Measurements from ENCODE around the gene PAK1. TPM values are rescaled to one million over a fixed set of nuclear protein-coding genes. Genes with fewer than 3 reads are reported as not detected.

Gene PAK1
- polyA plus RNA-seq, 1 experiment = 62.3 TPM

GRCh38 chr11:77449060-77449521 lies 24.8 kb downstream of the PAK1 start:
- POLR2A ChIA-PET = no interaction called here
- Histone ChIP-seq H3K27me3 (ENCODE audit: control insufficient read depth, insufficient read depth, low read length) (peaks cover 4% of the 10 kb centered on the region; the same call in 1 of the 2 replicates), H3K36me3 (ENCODE audit: control insufficient read depth, insufficient read depth, low read length) (no peaks in the 10 kb centered on the region), H3K4me3 (ENCODE audit: low read depth, low read length) (no peak overlapping the region)
- TF ChIP-seq CTCF (IDR thresholded peaks at IDR 0.05; ENCODE audit: insufficient read depth, low read depth, low read length) = no peak
- DNase-seq (ENCODE audit: low read depth) = no peak
- CTCF ChIA-PET = no interaction called here

GRCh38 chr11:77448269-77448668 lies 25.6 kb downstream of the PAK1 start:
- CTCF ChIA-PET = no interaction called here
- peaks cover 4% of the 10 kb centered on the region; the same call in 1 of the 2 replicates for H3K27me3 ChIP-seq (ENCODE audit: control insufficient read depth, insufficient read depth, low read length)
- no peaks in the 10 kb centered on the region for H3K36me3 ChIP-seq (ENCODE audit: control insufficient read depth, insufficient read depth, low read length)
- no peak for TF ChIP-seq CTCF (IDR thresholded peaks at IDR 0.05; ENCODE audit: insufficient read depth, low read depth, low read length)
- H3K4me3 ChIP-seq (ENCODE audit: low read depth, low read length) = no peak overlapping the region
- no peak for DNase-seq (ENCODE audit: low read depth)
- POLR2A ChIA-PET = no interaction called here

- no peak for TF ChIP-seq CTCF (IDR thresholded peaks at IDR 0.05; ENCODE audit: insufficient read depth, low read depth, low read length)
- Histone ChIP-seq H3K27me3 (ENCODE audit: control insufficient read depth, insufficient read depth, low read length) (peaks cover 7% of the 10 kb centered on the region; the same call in 1 of the 2 replicates), H3K36me3 (ENCODE audit: control insufficient read depth, insufficient read depth, low read length) (no peaks in the 10 kb centered on the region), H3K4me3 (ENCODE audit: low read depth, low read length) (no peak overlapping the region)
- ChIA-PET POLR2A (no interaction called here), CTCF (interaction anchor here (0.9 kb wide), 1 partner anchor 15 kb away, joined by 4 read pairs; no protein-coding TSS in a partner anchor)
- DNase-seq (ENCODE audit: low read depth) = no peak
Measured at GRCh38 chr11:77446911-77447629, 26.8 kb downstream of the PAK1 start.

GRCh38 chr11:77444261-77444660 lies 29.6 kb downstream of the PAK1 start:
- POLR2A ChIA-PET = no interaction called here
- no peaks in the 10 kb centered on the region for H3K36me3 ChIP-seq (ENCODE audit: control insufficient read depth, insufficient read depth, low read length)
- no peak overlapping the region for H3K4me3 ChIP-seq (ENCODE audit: low read depth, low read length)
- TF ChIP-seq CTCF (IDR thresholded peaks at IDR 0.05; ENCODE audit: insufficient read depth, low read depth, low read length) = no peak
- no peak for DNase-seq (ENCODE audit: low read depth)
- CTCF ChIA-PET = interaction anchor here (1.2 kb wide), 1 partner anchor 20 kb away, joined by 4 read pairs; no protein-coding TSS in a partner anchor
- H3K27me3 ChIP-seq (ENCODE audit: control insufficient read depth, insufficient read depth, low read length) = peaks cover 11% of the 10 kb centered on the region

GRCh38 chr11:77442394-77443053 lies 31.4 kb downstream of the PAK1 start:
- POLR2A ChIA-PET = no interaction called here
- Histone ChIP-seq H3K4me3 (ENCODE audit: low read depth, low read length) (no peak overlapping the region), H3K36me3 (ENCODE audit: control insufficient read depth, insufficient read depth, low read length) (no peaks in the 10 kb centered on the region), H3K27me3 (ENCODE audit: control insufficient read depth, insufficient read depth, low read length) (peaks cover 7% of the 10 kb centered on the region)
- CTCF ChIA-PET = interaction anchor here (1.3 kb wide), 1 partner anchor 186 kb away, joined by 3 read pairs; no protein-coding TSS in a partner anchor
- DNase-seq (ENCODE audit: low read depth) = no peak
- no peak for TF ChIP-seq CTCF (IDR thresholded peaks at IDR 0.05; ENCODE audit: insufficient read depth, low read depth, low read length)
